GM13977 (cell line): ENCODE results near the gene ROMO1.

Source experiments
- DNase-seq: peaks from one replicate; pipeline ENCODE4 v3.0.0; 2012; ENCODE audit warnings: low spot score
- in situ Hi-C: fragments of 300-500 bp; cut with MboI; formaldehyde crosslinking; loops from one replicate; pipeline ENCODE4 v1.12.0; 2022; ENCODE audit warnings: low sequenced_read_pairs, low pct_unique_long_range_greater_than_20kb, mixed read lengths, inconsistent platforms; ENCODE audit not compliant: unreplicated experiment
- TF ChIP-seq, protein P1 (sequence below): IDR thresholded peaks from 2 replicates; pipeline ENCODE4 v1.5.1; 2012; ENCODE audit warnings: mild to moderate bottlenecking, control low read depth; ENCODE audit not compliant: insufficient read depth; ENCODE audit errors: extremely low read depth, missing control alignments

ROMO1 gene

GRCh38 chr20:35724321-35725230, 25.4 kb downstream of the ROMO1 start:
- in situ Hi-C loops, result no loop called here
- no peak for DNase-seq
- TF ChIP-seq, protein P1, sequence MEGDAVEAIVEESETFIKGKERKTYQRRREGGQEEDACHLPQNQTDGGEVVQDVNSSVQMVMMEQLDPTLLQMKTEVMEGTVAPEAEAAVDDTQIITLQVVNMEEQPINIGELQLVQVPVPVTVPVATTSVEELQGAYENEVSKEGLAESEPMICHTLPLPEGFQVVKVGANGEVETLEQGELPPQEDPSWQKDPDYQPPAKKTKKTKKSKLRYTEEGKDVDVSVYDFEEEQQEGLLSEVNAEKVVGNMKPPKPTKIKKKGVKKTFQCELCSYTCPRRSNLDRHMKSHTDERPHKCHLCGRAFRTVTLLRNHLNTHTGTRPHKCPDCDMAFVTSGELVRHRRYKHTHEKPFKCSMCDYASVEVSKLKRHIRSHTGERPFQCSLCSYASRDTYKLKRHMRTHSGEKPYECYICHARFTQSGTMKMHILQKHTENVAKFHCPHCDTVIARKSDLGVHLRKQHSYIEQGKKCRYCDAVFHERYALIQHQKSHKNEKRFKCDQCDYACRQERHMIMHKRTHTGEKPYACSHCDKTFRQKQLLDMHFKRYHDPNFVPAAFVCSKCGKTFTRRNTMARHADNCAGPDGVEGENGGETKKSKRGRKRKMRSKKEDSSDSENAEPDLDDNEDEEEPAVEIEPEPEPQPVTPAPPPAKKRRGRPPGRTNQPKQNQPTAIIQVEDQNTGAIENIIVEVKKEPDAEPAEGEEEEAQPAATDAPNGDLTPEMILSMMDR, result no peak

DNA sequence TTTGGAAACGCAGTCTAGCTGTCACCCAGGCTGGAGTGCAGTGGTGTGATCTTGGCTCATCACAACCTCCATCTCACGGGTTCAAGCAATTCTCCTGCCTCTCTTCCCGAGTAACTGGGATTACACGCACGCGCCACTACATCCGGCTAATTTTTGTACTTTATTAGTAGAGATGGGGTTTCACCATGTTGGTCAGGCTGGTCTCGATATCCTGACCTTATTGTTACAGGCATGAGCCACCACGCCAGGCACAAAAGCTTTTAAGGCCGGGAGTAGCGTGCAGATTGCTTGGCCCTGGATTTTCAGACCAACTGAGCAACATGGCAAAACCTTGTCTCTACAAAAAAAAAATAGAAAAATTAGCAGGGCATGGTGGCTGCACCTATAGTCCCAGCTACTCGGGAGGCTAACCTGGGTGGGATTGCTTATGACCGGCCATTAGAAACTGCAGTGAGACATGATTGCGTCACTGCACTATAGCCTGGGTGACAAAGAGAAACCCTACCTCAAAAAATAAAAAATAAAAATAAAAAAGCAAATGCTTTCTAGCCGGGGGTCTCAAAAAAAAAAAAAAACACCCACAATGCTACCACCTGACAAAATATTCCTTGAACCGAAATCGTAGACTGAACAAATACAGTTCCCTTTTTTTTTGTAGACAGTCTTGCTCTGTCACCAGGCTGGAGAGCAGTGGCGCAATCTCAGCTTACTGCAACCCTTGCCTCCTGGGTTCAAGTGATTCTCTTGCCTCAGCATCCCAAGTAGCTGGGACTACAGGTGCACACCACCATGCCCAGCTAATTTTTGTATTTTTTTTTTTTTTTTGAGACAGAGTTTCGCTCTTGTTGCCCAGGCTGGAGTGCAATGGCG, 27.9 kb downstream of the ROMO1 start:
- DNase-seq, result no peak
- in situ Hi-C loops, result no loop called here

DNA sequence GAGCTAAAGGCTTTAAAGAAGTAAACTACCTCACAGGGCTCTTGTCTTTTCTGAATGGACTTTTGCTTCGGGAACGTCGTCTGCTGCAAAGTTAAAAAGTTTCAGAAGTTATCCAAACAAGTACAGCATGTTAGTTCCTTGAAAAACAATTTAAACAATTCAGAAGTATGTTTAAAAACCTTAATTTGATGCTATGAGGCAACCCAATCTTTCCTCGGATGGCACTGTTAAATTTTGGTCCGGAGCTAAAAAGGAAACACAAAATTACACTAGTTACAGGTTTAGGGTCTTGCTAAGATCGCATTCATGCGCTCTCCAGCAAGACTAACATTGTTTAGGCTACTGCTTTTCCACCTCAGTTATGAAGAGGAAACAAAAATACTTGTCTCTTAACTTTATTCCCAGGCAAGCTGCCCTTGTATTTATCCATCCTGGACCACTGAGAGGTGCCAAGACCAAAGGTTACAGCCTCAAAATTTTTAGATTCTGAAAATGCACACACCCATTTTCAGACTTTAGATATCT, 30.1 kb downstream of the ROMO1 start:
- no peak for DNase-seq
- in situ Hi-C loops, result no loop called here
- TF ChIP-seq, protein P1, result no peak

More for the DNA sequence above, 27.9 kb downstream of the ROMO1 start:
- TF ChIP-seq, protein P1, result no peak

DNA sequence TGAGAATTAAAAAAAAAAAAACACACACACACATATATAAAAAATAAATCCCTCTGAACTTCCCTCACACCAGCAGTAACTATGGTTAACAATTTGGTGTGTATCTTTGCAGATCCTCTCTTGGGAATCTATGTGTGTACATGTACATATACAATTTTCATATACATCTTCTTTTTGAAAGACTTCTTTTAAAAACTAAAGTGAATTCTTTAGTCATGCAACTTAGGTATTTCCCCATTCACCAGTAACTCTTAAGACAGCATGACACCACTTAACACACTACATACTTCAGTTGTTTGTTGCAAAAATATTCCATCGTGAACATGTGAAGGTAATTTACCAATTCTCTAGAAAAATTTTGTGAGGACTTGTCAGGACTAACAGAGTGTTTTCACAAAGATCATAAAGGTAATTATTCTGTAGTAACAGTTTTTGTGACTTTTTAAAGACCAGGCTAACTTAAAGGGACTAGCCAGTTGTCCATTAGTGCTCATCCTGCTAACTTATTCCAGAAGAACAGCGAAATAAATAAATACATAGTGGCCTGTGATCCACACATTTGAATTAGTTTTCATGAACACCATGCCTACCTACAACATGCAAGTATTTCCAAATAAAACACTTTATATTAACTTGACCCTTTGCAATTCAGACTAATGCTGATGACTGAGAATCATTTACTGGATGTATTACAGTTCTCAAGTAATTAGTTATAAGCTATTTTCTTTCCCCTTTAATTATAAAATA, 30.8 kb downstream of the ROMO1 start:
- no peak for DNase-seq
- TF ChIP-seq, protein P1, result no peak
- in situ Hi-C loops, result no loop called here

DNA sequence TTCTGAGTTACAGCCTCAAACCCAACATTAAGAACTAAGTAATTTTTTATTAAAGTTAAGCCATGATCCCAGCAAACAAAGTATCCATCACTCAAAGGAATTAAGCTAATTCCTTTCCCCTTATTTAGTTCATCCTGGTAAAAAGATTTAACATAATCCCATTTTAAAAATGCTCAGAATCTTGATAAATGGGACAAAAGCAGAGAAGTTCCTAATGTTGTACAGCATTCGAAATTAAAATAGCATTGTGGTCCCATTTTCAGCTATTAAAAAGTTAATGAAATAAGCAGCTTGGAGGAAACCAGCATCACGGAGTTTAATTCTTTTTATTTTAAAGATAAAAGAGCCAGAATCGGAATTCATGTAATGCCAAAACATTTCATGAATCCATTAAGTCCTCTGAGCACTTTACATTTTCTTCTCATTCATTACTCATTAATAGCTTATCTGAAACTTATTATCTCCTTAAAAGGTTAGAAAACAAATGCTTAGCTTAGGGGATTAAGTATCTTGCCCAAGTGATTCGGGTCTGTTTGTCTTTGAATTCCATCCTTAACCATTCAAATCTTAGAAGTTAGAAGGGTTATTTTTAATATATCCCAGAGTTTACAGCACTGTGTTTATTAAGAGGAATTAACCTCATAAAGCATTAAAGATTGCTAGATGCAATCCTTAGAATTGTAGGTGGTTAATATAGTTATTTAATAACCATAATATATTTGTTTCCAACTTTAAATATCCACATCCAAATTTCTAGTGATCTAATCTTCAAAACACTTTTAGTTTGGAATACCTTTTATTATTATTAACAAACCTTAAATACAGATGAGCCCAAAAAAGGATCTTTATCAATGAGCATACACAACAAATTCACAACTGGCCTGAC, 31.6 kb downstream of the ROMO1 start:
- no peak for DNase-seq
- in situ Hi-C loops, result no loop called here
- TF ChIP-seq, protein P1, result no peak
